Suppressor macrophage (primary cell): ENCODE data around the gene NCAPG.
"Not testable (repeated sequence)": the region's sequence is repeated elsewhere in the genome, so short reads cannot be mapped to it uniquely, and the experiment has no call there.

Source experiments
- DNase-seq, 4 experiments: peaks; one replicate each; pipeline ENCODE4 v3.0.0-alpha.2; 2020 to 2022

The NCAPG gene

GRCh38 chr4:17788956-17789355 is 21.8 kb upstream of the NCAPG start:
- DNase-seq: no peak

DNA sequence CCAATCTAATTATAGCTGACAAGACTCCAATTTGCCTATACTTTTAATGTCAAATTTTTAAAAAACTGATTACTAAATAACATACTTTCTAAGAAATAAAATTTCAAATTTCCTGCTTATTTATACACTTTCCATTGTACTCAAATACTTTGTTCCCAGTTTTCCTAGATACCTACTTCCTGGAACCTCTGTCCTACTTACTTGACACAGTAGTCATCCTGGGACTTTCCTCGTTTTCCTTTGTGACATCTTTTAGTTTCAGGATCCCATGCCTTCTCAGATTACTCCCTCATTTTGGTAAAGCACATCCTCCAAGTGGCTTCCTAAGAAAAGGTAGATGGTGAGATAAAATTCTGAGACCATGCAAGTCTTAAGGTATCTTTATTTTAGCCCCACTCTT is 16.0 kb upstream of the NCAPG start:
- no peak for DNase-seq

GRCh38 chr4:17797808-17798207 is 13.0 kb upstream of the NCAPG start:
- no peak for DNase-seq

DNA sequence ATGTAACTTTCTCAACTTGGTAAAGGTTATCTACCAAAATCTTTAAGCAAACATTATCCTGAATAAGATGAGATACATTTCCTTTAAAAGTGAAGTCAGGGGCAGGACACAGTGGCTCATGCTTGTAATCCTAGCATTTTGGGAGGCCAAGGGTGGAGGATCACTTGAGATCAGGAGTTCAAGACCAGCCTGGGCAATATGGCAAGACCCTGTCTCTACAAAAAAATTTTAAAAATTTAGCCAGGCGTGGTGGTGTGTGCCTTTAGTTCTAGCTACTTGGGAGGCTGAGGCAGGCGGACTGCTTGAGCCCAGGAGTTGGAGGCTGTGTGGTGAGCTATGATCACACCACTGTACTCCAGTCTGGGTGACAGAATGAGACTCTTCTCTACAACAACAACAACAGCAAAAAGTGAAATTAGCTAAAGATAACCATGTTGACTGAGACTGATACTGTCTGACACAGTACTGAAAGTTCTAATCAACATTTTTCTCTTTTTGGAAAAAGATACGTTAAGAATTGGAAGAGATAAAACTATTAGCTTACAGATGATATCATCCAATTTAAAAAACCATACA is 5.1 kb upstream of the NCAPG start:
- no peak for DNase-seq

DNA sequence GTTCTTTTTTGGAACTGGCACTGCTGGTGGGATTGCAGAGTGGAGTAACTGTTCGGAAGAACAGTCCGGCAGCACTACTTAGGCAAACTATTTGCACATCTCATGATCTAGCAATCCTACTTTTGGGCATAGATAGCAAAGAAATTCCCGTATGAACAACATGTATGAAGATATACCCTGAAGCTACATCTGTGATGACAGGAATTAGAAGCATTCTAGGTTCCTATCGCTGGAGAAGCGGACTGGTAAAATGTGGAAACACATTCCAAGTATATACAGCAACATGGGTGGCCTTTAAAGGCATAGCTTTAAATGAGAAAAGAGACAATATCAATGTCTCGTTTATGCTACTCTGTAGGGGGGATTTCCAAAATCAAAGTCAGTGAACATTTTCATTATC is 3.3 kb upstream of the NCAPG start:
- no peak for DNase-seq

DNA sequence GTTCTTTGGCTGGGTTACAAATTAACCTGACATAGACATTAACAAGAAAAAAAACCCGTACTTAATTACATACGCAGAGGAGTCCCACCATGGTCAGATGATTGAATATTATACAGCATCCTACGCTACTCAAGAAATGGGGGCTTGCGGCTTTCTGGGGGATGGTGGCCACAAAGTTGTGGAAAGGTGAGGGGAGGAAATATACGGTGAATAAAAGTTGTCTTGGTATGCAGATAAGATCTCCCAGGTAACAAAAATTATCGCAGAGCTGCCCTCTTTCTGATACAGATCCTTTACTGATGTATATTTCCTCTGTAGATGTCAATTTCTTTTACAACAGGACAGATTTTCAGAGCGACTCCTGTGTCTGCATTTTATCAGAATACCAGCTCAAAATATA is 1.1 kb upstream of the NCAPG start:
- DNase-seq: no peak

DNA sequence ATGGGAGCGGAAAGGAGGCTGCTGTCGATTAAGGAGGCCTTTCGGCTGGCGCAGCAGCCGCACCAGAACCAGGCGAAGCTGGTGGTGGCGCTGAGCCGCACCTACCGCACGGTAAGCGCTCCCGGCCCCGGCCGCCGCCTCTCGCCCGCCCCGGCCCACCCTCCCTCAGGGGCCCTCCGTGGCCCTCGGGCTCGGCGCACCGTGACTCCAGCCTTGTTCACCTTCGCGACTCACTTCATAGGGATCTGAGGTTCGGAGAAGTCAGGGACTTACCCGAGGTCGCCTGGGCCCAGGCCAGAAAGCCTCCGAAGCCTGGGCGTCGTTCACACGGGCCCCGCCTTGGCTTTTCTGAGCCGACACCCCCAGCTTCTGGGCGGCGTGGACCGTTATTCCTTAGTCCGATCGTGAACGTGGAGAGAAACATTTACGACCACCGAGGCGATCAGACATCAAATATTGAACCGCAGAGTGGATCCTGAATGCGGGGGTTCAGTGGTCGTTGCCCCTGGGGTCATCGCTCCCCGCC is 362 bp downstream of the NCAPG start:
- peak in 3 of 4 experiments; percentile 23 to 48 (median 39) for DNase-seq

DNA sequence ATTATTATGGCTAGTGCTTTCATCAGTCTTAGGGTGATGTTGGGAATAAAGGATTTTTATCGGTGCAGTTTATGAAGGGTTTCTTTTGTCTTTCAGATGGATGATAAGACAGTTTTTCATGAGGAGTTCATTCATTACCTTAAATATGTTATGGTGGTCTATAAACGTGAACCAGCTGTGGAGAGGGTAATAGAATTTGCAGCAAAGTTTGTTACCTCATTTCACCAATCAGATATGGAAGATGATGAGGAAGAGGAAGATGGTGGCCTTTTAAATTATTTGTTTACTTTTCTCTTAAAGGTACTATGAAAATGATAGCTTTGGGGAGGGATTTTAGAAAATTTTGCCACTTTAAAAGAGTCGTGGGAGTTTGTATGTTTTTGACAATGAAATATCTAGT is 1.3 kb downstream of the NCAPG start:
- DNase-seq: no peak

DNA sequence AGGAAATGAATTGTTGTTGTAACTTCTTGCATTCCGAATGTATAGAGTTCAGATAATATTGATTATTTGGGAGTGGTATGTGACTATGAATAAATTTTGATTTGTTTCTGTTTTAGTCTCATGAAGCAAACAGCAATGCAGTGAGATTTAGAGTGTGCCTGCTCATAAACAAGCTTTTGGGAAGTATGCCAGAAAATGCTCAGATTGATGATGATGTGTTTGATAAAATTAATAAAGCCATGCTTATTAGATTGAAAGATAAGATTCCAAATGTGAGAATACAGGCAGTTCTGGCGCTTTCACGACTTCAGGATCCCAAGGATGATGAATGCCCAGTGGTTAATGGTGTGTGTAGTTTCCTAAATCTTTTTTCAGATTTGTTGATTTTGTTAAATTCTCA is 2.0 kb downstream of the NCAPG start:
- DNase-seq: no peak

DNA sequence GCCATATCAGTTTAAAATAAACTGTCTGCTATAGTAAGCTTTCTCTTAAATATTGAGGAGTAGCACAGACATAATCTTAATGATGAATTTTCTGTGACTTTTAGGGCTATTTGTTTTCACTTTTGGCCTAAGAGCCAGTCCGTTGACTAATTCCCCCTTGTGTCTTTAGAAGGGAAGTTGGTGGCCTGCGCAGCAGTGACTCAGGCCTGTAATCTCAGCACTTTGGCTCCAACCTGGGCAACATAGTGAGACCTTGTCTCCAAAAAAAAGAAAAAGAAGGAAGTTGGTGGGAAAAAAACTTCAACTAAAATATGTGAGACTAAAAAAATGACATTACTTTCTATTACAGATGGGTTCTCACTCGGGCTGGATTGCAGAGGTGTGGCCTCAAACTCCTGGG is 3.4 kb downstream of the NCAPG start:
- peak; percentile 66 to 81 (median 73) for DNase-seq

DNA sequence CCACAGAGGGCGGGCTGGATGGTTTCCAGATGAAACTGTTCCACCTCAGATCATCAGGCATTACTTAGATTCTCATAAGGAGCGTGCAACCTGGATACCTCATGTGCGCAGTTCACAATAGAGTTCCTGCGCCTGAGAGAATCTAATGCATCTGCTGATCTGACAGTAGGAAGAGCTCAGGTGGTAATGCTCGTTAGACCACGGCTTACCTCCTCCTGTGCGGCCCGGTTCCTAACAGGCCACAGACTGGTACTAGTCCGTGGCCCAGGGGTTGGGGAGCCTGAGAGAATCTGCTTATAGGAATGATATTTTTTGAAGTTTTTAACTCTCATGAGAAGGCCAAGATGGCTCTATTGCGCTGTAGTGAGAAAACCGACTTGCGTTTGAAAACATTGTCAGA is 5.4 kb downstream of the NCAPG start:
- no peak for DNase-seq

DNA sequence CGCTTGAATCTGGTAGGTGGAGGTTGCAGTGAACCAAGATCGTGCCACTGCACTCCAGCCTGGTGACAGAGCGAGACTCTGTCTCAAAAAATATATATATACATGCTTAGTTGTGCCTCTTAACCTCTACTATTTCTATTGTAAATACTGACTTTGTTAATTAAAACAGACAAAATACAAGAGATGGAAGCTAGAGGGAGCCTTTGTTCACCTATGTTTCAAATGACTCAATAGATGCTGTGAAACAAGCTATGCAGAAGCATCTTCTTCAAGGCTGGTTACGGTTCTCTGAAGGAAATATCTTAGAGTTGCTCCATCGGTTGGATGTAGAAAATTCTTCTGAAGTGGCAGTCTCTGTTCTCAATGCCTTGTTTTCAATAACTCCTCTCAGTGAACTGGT is 6.2 kb downstream of the NCAPG start:
- peak; percentile 32 to 77 (median 52) for DNase-seq

- no peak for DNase-seq
Measured at GRCh38 chr4:17823871-17824669, 13.3 kb downstream of the NCAPG start.

GRCh38 chr4:17846266-17846665 is 35.5 kb downstream of the NCAPG start:
- no peak for DNase-seq

- DNase-seq: not testable (repeated sequence)
Measured at GRCh38 chr4:17850295-17850694, 39.5 kb downstream of the NCAPG start.

DNA sequence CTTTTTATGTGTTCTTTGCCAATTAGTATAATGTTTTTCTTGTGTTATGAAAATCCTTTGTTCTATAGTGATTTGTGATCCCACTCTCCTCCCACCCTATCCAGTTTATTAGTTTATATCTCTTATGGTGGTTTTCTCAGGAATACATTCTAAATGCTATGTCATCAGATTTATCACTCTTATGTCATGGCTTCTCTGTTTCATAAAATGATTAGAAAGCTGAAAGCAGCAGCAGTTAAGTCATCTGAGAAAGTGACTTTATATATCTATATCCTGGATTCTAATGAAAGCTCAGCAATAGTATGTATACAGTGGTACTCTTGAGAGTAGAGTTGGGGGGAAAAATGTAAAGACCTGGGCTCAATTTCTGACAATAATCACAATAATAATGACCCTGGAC is 41.2 kb downstream of the NCAPG start:
- no peak for DNase-seq

- no peak for DNase-seq
Measured at GRCh38 chr4:17854036-17854435, 43.3 kb downstream of the NCAPG start.

GRCh38 chr4:17859793-17860406 is 49.1 kb downstream of the NCAPG start:
- DNase-seq: no peak

- DNase-seq: not testable (repeated sequence)
Measured at GRCh38 chr4:17861906-17862305, 51.1 kb downstream of the NCAPG start.

GRCh38 chr4:17865866-17866363 is 55.1 kb downstream of the NCAPG start:
- no peak for DNase-seq

DNA sequence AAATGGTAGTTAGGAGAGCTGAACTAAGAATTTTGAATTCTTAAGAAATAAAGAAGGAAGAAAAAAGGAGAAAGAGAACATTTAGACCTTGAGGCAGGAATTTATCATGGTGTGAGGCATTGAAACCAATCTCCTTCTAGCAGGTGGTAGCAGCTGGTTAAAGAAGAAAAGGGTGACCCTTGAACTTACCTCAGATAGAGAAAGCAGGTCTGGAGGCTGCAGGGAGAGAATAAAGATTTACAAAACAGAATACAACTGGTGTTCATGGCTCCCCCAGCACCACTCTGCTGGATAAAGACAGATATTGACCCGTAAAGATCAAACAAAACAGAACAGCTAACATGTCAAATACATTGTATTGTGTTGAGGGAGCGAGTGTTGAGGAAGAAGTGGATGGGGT is 56.0 kb downstream of the NCAPG start:
- no peak for DNase-seq

DNA sequence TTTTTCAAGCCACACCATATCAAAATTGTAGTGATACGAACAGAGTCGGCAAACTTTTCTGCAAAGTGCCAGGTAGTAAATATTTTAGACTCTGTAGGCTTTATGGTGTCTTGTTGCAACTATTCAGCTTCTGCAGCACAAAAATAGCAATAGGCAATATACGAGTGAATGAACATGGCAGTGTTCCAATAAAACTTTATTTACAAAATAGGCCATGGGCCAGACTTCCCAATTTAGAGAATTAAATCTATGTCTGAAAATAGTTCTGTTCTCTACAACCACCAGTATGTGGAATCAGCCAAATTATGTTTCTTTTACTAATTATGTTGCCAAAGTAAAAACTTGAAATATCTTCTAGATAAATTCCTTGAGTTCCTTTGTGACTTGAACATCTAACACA is 56.5 kb downstream of the NCAPG start:
- DNase-seq: no peak

- DNase-seq: no peak
Measured at GRCh38 chr4:17869327-17869726, 58.5 kb downstream of the NCAPG start.
